ENCODE measurements around the gene EHD1. TPM values are rescaled to one million over a fixed set of nuclear protein-coding genes. Genes with fewer than 3 reads are reported as not detected.

Gene EHD1
- total RNA-seq, 1 donor from 2014 or later, result 181 TPM

DNA sequence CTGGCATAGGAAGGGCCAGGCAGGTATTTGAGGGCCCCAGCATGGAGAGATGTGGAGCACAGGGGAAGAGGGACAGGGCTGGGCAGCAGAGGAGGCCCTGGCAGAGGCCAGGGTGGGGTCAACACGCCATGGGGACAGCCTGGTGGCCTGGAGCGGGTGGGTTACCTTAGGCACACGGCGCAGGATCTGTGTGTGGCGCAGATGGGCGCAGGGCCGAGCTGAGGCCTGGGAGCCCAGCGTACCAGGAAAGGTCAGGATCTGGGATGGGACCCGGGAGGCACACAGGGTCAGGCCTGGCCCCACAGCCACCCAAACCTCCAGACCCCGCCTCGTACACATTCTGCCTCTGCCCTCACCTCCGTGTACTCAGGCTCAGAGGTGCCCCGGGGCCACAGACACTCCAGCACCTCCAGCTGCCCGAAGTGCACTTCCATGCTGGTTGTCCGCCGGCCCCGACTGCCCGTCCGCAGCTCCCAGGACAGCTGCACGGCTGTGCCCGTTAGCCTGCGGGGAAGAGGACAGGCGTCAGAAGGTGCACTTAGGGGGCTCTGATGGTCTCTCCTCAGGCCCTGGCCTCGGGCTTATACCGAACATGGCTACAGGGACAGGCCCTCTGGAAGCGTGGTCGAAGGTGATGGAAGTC is 32.2 kb upstream of the EHD1 start:
- no peak for DNase-seq (ENCODE audit: low read depth)

DNA sequence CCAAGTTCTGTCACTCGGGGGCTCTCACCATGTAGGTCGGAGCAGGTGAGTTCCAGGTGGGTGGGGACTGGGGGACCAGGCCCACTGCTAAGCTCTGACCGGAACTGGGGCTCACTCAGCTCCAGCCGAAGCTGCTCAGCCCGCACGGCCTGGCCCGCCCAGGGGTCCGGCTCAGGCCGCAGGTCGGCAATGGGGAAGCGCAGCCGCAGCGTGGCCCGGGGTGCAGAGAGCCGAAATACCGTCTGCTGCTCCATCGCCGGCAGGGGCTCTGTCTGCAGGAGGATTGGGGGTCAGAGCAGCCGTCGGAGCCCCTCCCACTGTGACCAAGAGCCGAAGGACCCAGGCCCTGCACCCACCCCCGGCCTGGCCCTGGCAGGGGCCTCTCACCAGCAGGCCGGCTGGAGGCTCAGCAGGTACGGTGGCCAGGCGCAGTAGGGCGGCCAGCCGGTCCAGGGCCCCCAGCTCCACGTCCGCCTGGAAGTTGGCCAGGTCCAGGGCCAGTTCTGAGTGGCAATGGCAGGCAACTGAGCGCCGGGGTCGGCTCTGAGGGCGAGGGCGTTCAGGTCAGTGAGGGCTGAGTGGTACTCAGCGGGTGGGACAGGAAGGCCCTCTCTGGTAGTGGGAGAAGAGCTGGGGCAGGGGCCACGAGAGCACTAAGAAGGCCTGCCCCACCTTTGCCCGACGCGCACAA is 31.4 kb upstream of the EHD1 start:
- DNase-seq (ENCODE audit: low read depth), result no peak

DNA sequence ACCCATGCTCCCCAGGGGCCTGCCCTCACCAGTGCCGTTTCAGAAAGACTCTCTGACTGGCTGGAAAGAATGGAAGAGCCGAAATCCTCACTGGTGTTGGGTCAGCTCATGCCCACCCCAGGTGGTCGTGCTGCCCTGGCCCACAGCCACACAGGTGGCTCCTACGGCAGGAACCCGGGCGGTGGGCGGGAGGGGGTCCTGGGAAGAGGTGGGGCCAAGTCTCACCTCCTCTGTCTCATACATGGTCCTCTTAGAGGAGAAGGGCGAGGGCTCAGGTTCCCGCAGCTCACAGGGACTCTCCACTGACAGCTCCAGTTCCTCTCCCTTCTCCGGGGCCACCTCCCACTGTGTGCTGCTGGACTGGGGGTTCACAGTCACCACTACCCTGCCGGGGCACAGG is 30.3 kb upstream of the EHD1 start:
- no peak for DNase-seq (ENCODE audit: low read depth)

DNA sequence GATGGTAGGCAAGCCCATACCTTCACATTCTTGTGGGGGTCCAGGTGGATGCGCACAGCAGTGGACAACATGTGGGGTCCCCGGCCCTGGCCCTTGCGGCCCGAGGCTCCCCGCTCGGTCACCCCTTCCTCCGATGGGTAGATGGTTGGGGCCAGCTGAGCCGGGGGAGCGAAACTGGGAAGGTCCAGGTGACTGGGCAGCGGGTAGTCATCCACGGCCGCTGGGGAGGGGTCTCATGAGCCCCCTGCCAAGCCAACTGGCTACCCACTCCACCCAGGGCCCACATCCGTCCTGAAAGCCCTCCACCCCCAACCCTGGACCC is 27.9 kb upstream of the EHD1 start:
- no peak for DNase-seq (ENCODE audit: low read depth)

DNA sequence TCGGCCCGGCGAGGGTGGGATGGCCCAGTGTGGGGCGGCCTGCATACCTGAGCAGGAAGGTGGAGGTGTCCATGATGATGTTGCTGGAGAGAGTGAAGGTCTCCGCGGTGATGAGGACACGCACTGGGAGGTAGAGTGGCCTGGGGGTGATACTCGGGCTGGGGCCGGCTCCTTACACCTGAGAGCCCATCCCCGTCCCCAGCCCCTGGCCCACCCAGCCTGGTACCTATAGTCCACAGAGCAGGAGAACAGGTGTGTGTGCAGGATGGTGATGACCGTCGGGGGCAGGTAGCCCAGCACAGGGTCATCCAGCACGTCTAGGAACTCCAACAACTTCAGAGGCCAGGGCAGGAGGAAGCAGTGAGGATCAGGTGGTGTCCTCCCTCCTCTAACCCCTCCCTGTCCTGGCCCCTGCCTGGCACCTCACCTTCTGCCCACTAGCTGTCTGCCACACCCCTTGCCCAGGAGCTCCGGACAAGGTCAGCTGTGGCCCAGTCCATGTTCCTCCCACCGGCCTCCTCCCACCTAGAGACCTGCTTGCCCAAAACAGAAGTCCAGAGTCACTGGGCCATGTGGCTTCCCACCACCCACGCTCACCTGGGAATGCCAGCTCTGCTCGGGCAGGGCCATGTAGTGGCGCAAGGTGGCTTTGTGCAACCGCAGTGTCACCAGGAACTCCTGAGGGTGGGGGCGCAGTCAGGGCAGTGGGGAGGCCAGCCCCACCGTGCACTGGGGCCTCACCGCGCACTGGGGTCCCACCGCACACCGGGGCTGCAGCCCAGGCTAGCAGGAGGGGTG is 27.3 kb upstream of the EHD1 start:
- no peak for DNase-seq (ENCODE audit: low read depth)

DNA sequence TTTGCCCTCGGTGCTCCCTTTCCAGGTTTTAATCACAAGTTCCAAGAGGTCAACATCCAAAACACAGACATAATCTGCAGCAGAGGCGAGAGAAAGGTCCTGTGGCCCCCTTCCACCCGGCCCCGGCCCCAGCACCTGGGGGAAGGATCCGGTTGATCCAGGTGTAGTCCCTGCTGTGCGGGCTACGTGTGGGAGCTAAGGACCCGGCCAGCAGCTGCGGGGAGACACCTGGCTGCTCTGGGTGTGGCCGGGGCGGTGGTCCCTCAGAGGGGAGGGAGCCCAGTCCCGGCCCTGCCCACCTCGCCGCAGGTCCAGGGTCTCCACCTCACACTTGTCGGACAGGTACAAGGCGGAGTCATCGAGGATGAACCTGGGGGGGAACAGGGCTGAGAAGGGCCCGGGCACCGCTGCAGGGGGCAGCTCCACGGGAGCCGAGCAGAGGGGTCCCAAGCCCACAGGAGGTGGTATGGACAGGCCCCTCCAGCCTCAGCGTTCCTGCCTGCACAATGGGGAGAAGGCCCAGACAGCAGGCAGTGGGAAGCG is 24.9 kb upstream of the EHD1 start:
- DNase-seq (ENCODE audit: low read depth), result no peak

DNA sequence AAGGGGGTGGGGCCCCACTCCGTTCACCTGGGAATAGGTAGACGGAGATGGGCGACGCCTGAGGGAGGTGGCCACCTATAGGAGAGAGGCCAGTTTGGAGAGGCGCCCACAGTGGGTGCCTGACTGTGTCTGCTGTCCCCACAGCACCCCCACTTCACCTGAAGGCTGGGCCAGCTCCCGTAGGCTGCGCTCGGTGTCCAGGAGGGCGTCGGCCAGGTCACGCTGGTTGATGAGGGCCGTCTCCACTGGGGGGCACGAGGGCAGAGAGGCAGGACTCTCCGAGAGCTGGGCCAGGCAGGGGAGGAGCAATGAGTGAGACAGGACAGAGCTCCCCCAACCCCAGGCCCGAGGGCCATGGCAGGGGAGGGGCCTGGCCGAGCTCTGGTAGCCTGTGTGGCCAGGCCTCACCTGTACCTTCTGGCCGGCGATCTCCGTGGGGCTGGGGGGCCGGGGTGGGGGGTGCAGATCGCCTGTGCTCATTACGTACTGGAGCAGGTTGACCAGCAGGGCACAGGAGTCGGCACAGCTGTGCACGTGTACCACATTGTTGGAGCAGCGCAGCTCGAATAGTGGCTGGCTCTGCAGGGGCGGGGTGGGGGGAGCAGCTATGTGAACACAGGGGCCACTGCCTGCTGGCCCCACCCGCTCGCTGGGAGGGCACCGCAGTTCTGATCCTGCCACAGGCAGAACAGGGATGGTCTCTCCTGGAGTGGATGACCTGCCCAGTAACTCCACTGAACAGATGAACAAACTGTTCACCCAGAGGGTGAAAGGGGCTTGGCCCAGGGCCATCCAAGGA is 23.9 kb upstream of the EHD1 start:
- no peak for DNase-seq (ENCODE audit: low read depth)

DNA sequence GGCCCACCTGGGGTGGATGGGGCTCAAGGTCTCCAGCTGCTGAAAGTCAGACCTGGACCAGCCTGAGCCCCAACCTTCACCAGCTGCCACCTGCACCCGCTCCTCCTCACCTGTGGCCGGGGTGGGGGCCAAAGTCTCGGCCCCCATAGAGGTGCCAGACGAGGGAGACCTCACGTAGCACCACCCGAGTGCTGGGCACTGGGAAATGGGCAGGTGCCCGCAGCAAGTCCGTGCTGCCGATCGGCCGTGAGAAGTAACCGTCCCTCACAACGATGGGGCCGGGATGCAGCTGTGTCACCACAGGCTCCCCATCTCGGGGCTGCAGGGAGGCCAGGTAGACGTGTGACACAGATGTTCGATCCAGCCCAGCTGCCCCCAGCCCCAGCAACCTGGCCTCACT is 22.4 kb upstream of the EHD1 start:
- no peak for DNase-seq (ENCODE audit: low read depth)

DNA sequence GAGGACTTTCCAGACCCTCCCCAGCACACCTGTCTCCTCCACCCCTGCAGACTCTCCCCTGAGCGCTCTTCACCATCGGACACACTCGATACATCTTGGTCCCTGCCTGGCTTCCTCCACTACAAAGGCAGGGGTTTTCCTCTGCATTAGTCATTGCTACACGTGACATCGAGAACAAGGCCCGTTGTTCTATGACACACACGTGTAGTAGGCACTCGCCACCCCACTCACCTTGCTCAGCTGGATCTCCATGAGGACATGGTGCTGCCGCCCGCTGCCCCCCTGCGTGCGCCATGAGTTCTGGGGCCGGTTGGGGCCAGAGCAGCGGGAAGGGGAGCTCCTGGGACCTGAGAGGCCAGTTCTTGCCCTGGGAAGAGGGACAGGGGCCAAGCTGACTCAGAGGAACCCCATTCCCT is 21.9 kb upstream of the EHD1 start:
- no peak for DNase-seq (ENCODE audit: low read depth)

DNA sequence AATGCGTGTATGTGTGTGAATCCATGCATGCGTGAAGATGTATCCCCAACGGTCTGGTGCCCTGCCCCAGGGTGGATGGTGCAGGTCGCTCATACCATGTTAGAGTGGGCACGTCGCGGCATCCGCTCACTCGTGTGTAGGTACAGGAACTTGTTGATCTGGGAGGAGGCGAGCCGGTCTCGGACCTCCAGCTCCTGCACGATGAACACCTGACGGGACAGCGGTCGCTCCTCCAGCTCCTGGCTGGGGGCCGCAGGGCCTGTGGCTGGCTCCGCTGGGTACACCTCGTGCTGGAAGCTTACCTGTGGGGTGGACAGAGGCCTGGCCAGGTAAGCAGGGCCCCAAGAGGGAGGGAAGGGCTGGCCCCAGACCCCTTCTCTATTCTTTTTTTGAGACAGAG is 20.1 kb upstream of the EHD1 start:
- no peak for DNase-seq (ENCODE audit: low read depth)

DNA sequence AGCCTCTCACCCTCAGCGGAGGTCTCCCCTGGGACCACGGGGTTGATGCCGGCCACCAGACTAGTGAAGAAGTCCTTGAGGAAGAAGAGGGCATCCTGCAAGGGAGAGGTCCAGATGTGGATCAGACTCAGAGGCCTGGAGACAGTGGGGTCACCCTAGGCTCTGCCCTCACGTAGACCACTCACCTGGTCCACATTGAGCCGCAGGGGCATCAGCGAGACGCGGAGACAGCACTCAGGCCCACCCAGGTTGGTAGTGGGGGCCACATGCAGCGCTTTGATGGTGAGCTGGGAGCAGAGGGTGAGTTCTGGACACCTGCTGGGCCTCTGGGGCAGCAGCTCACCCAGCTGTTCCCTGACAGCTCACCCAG is 19.6 kb upstream of the EHD1 start:
- DNase-seq (ENCODE audit: low read depth), result no peak

DNA sequence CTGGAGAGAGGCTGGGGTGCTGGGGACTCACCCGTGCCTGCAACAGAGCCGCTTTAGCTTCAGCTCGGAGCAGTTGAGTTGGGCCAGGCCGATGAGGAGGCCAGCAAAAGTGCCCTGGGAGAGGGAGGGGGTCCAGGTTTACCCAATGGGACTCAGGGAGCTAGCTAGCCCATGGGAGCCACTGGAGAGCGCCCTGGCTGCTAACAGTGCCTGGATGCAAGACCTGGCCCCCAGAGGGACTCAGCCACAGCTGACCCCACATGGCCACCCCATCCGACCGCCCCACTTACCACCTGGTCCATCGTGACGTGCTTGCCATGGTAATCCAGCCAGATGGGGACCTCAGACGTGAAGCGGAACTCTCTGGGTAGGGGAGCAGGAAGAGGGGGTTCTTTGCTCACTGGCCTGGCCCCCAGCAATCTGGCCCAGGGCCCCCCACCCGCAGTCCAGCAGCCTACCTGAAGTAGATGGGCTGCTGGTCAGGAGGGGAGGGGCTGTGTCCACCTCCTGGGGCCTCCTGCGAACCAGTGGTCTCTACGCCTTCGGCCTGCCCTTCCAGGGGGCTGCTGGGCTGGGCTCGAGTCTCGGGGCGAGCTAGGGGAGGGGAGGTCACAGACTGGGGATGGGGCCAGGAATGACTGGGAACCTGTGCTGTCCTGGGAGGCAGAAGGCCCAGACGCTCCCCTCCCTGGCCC is 19.1 kb upstream of the EHD1 start:
- DNase-seq (ENCODE audit: low read depth), result no peak

DNA sequence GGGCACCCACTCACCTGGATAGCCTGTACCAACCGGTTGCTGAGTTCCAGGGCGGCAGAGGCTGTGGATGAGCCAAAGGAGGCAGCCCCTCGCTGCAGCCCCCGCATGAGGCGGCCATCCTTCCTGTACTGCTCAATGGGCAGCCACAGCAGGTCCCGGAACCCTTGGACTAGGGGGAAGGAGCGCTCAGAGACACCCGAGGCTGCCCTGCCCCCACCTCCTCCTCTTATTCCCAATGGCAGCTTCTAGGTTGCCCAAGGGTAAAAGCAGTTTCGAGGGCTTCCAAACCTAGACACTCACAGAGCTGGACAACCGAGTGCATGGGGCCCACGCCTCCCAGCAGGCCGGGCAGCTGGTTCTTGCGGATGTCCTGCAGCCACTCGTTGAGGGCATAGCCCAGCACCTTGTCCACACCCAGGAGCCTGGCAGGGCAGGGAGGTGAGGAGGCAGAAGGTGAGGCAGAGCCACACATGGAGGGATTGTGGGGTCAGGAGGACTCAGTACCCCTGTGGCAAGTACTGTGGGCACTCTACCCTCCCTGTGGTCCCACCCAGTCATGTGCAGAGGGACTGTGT is 18.1 kb upstream of the EHD1 start:
- no peak for DNase-seq (ENCODE audit: low read depth)

DNA sequence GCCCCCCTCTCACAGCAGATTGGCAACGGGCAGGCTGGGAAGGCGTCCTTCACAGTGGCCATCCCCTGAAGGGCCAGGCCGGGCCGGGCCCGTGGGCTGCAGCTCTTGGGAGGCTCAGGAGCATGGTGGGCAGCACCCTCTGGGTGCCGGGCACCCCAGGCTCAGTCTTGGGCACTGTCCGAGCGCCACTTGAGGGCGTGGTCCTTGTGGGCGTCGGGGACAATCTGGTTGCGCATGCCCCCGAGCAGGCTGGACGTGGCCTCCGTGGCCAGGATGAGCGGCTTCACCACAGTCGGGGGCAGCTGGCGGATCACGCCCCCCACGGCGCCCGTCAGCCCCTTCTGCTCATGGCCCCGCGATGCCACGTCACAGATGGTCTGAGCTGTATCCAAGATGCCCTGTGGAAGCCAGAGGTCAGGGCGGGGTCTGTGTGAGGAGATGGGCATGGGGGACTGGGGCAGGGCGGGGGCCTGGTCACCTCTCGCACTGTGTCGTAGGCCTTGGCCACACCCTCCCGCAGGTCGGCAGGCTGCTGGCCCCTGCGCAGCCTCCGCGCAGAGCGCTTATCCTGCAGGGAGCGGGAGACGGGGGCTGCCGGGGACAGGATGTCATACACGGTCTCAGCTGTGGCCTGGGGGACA is 16.5 kb upstream of the EHD1 start:
- DNase-seq (ENCODE audit: low read depth), result no peak

DNA sequence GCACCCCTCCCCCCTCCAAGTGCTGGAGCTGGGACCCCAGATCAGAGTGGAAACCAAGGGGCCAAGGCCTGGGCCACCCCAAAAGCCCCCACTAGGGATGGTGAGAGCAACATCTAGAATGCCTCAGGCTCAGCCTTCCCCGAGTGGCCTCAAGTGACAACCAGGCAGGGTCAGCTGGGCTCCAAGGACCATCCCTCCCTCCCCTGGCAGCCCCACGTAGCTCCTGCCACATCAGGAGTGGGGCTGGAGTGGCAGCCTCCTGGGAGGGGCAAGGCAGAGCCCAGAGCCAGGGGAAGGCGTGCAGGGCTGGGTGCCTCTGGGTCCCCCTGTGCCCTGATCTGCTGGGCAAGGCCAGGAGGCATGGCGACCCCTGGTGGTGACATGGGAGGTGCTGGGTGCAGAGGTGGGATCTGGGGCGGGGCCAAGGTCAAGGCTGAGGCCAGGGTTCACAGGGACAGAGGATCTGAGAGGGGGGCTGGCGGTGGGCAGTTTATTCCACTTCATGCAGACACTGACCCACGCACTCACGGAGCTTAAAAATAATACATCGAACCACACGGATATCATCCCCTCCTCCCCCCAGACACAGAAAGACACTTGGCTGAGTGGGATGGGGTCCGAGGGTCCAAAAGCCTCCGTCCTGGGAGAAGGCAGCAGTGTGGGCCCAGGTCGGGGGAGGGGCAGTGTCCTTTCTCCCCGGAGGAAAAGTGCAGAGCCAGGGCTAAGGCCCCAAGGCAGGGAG is 15.8 kb upstream of the EHD1 start:
- DNase-seq (ENCODE audit: low read depth), result peak; percentile 41

DNA sequence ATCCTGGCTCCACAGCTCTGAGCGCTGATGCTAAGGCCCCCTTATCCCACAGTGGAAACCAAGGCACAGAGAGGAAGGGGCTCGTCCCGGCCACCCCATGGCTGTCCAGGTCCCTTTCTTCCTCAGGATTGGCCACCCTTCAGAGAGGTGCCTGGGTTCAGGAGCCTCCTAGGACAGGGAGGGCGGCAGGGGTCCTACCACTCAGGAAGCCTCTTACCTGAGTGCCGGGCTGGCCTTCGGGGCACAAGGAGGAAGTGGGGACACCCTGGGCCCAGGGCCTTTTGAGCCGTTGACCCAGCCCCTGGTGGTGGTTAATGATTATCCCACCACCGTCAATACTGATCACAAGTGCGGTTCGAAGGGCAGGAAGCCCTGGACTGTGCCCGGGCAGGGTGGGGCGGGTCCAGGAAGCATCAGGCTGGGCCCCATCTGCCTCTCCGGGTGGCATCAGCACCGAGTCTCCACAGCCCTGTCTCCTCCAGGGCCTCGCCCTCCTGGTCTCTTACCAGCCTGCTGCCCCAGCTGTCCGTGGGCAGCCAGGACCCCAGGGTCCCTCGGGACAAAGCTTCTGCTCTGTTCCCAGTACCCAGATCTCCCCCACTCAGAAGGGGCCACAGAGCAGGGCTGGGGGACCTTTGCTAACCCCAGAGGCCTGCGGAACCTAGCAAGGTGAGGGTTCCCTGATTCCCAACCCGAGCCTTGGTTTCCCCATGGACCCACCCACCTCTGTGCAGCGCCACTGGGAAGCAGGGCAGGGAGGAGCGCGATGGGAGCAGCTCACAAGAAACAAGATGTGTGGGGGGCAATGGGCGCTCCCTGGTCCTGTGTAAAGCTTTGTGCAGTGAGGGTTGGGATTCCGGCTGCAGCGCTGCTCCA is 15.0 kb upstream of the EHD1 start:
- DNase-seq (ENCODE audit: low read depth), result peak; percentile 40

DNA sequence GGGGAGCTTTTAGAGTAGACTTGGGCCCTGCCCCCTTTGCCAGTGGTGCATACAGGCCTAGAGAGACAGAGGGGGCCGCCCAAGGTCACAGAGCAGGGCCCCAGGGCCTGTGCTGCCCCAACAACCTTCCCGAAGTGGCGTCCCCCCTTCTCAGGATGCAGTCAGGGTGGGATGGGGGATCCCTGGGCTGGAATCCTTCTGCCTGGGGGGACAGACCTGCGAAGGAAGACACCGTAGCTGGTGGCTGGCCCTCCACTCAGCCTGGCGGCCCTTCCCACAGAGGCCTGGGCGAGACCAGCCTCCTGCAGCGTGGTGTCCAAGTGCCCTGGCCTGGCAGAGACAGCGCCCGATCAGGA is 14.4 kb upstream of the EHD1 start:
- no peak for DNase-seq (ENCODE audit: low read depth)

DNA sequence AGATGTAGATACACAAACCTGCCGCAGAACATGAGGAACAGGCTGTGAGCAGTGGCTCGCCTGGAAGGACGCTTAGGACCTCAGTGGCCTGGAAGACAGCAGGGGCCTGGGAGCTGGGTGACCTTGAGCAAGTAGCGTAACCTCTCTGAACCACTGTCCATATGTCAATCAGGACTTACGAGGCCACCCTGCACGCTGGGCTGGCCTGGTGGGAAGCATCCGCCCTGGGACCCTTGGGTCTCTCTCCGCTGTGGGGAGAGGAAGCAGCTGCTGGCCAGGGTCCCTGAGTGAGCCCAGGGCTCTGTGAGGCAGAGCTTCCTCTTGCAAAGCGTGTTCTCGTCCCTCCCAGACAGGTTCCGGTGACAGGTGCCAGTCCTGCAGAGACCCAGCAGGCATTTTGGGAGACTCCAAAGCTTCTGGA is 14.0 kb upstream of the EHD1 start:
- no peak for DNase-seq (ENCODE audit: low read depth)

DNA sequence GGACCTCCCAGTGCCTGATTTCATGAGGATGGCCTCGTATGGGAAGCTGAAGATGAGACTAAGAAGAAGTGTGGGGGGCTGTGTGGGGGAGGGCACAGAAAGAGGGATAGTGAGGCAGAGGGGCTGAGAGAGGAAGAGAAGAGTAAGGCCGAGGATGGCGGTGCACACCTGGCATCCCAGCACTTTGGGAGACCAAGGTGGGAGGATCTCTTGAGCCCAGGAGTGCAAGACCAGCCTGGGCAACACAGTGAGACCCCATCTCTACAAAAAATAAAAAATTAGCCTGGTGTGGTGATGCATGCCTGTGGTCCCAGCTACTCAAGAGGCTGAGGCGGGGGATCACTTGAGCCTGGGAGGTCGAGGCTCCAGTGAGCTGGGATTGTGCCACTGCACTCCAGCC is 13.5 kb upstream of the EHD1 start:
- DNase-seq (ENCODE audit: low read depth), result no peak
